Mesothelial cell of epicardium (in vitro differentiated cells): ENCODE data around the gene OTC. TPM values are rescaled to one million over a fixed set of nuclear protein-coding genes. Genes with fewer than 3 reads are reported as not detected.

Experiments
- DNase-seq, 2 experiments: peaks; one replicate each; pipeline ENCODE4 v3.0.0; 2021; ENCODE audit warnings: low spot score in 2 of 2; ENCODE audit not compliant: unreplicated experiment in 2 of 2
- H3K27ac Mint-ChIP-seq: 2 replicates; pipeline ENCODE4 v1.8.0; 2021; ENCODE audit warnings: mixed read lengths
- H3K27me3 Mint-ChIP-seq: 2 replicates; pipeline ENCODE4 v1.8.0; 2021; ENCODE audit warnings: low read depth, mixed read lengths
- H3K36me3 Mint-ChIP-seq: 2 replicates; pipeline ENCODE4 v1.8.0; 2021; ENCODE audit warnings: mixed read lengths
- H3K4me1 Mint-ChIP-seq: 2 replicates; pipeline ENCODE4 v1.8.0; 2021; ENCODE audit warnings: mixed read lengths
- H3K4me3 Mint-ChIP-seq: 2 replicates; pipeline ENCODE4 v1.8.0; 2021; ENCODE audit warnings: mild to moderate bottlenecking, moderate library complexity, mixed read lengths
- H3K9me3 Mint-ChIP-seq: 2 replicates; pipeline ENCODE4 v1.8.0; 2021; ENCODE audit warnings: mixed read lengths
- total RNA-seq: library from RNA; stranded (reverse); gene quantifications from 3 replicates; pipeline ENCODE4 v1.2.1, GENCODE V29; 2021
- TF ChIP-seq, protein P1 (sequence below): fragments of 200-600 bp; sonication (generic); IDR thresholded peaks from one replicate; pipeline ENCODE4 v1.5.0; 2021; ENCODE audit warnings: antibody characterized with exemption; ENCODE audit not compliant: unreplicated experiment

OTC gene
- total RNA-seq, 1 donor from 2014 or later: not detected

DNA sequence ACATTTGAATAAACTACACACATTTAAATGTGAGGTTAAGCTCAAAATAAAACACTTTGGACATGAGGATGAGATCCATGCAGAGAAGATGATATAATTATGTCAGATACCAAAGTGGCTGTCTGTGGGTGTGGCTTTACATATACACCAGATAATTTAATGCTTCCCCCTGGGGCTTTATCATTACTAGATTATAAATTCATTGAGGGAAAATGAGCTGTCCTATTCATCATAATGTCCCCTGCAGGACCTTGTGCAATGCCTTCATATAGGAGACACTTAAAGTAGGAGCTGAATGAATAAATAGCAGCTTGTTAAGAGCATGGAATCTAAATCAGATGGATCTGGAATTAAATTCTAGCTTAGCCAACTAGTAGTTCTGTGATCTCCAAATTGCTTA lies 49.7 kb downstream of the OTC start:
- peaks cover 24% of the 10 kb centered on the region for H3K4me1 Mint-ChIP-seq
- peaks cover 14% of the 10 kb centered on the region for H3K9me3 Mint-ChIP-seq
- DNase-seq: no peak
- H3K36me3 Mint-ChIP-seq: no peaks in the 10 kb centered on the region
- no peak overlapping the region for H3K27ac Mint-ChIP-seq
- TF ChIP-seq, protein P1, sequence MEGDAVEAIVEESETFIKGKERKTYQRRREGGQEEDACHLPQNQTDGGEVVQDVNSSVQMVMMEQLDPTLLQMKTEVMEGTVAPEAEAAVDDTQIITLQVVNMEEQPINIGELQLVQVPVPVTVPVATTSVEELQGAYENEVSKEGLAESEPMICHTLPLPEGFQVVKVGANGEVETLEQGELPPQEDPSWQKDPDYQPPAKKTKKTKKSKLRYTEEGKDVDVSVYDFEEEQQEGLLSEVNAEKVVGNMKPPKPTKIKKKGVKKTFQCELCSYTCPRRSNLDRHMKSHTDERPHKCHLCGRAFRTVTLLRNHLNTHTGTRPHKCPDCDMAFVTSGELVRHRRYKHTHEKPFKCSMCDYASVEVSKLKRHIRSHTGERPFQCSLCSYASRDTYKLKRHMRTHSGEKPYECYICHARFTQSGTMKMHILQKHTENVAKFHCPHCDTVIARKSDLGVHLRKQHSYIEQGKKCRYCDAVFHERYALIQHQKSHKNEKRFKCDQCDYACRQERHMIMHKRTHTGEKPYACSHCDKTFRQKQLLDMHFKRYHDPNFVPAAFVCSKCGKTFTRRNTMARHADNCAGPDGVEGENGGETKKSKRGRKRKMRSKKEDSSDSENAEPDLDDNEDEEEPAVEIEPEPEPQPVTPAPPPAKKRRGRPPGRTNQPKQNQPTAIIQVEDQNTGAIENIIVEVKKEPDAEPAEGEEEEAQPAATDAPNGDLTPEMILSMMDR: no peak
- H3K4me3 Mint-ChIP-seq: no peak overlapping the region
- H3K27me3 Mint-ChIP-seq: peaks cover 2% of the 10 kb centered on the region

DNA sequence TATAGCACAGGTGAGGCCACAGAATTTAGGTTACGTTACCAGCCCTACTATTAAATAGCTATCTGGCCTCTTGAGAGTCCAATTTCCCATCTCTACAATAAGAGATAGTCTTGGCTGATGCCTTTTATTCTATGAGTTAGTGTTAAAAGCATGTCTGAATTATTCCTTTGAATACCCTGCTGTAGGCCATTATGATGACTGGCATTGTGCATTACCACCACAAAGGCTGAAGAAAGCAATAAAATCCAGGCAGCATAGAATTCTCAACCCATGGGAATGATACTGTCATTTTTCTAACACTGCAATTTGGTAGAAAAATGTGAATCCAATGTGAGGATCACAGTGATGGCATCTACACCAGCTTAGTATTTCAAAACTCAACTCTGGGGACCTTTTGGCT lies 51.4 kb downstream of the OTC start:
- no peak for DNase-seq
- peaks cover 17% of the 10 kb centered on the region for H3K27me3 Mint-ChIP-seq
- no peak overlapping the region for H3K27ac Mint-ChIP-seq
- peaks cover 24% of the 10 kb centered on the region for H3K4me1 Mint-ChIP-seq
- TF ChIP-seq, protein P1: no peak
- no peaks in the 10 kb centered on the region for H3K36me3 Mint-ChIP-seq
- peaks cover 19% of the 10 kb centered on the region for H3K9me3 Mint-ChIP-seq
- H3K4me3 Mint-ChIP-seq: no peak overlapping the region

DNA sequence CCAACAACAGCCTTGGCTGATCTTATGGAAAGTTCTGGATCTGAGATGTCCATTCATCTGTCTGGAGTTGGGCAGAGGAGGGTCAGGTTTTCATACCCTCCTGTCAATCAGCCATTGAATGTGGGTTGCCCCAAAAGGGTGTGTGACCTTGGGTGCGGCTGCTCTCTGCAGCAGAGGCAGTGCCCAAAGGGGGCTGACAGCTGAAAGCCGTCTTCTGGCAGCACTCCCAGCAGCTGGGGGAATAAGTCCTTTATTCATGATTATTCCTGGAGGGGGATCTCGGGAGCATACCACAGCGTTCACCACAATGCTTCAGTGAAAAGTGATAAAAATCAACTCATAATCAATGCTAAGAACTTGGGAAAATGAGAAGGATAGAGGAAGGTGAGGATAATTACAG lies 54.7 kb downstream of the OTC start:
- Mint-ChIP-seq H3K4me3 (no peak overlapping the region), H3K27ac (no peak overlapping the region), H3K27me3 (peaks cover 17% of the 10 kb centered on the region), H3K36me3 (no peaks in the 10 kb centered on the region), H3K4me1 (peaks cover 19% of the 10 kb centered on the region), H3K9me3 (peaks cover 20% of the 10 kb centered on the region)
- TF ChIP-seq, protein P1: no peak
- no peak for DNase-seq

DNA sequence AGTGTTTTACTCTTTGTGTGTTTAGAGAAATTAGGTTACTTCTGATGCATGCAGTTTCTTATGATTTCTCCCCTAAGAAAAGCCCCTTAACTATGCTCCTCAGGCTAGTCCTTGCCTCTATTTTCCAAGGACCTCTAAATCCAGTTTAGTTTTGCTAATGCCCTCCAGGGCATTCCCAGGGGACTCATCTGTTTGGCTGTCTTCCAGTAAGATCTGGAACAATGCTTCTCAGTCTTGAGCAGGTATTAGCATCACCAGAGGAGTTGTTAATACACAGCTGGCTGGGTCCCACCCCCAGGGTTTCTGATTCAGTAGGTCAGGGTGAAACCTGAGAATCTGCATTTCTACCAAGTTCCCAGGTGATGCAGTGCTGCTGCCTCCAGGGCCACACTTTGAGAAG lies 56.9 kb downstream of the OTC start:
- DNase-seq: no peak
- TF ChIP-seq, protein P1: no peak
- no peak overlapping the region for H3K4me3 Mint-ChIP-seq

DNA sequence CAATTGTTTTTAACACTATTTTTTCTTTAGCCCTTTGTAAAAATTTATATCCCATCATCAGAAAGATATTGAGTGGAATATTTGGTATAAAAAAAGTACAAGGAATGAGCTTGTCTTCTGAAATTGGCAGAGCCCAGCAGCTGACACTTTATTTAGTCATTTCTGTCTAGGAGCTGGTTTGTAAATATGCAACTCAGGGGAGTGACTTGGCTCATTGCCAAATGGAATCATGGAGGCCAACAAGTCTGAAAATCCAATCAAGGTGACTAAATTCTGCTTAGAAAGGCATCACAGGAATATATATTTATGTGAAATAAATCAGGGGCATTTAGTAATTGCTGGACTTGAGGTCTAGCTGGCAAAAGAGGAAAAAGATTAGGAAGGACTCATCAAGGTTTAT lies 74.4 kb downstream of the OTC start:
- Mint-ChIP-seq H3K27me3 (no peaks in the 10 kb centered on the region), H3K27ac (no peak overlapping the region), H3K36me3 (no peaks in the 10 kb centered on the region), H3K4me1 (peaks cover 4% of the 10 kb centered on the region), H3K9me3 (peaks cover 23% of the 10 kb centered on the region), H3K4me3 (no peak overlapping the region)
- TF ChIP-seq, protein P1: no peak
- DNase-seq: no peak

More for the DNA sequence above, 56.9 kb downstream of the OTC start:
- Mint-ChIP-seq H3K27me3 (peaks cover 17% of the 10 kb centered on the region), H3K36me3 (no peaks in the 10 kb centered on the region), H3K27ac (no peak overlapping the region), H3K9me3 (peaks cover 23% of the 10 kb centered on the region), H3K4me1 (peaks cover 20% of the 10 kb centered on the region)

DNA sequence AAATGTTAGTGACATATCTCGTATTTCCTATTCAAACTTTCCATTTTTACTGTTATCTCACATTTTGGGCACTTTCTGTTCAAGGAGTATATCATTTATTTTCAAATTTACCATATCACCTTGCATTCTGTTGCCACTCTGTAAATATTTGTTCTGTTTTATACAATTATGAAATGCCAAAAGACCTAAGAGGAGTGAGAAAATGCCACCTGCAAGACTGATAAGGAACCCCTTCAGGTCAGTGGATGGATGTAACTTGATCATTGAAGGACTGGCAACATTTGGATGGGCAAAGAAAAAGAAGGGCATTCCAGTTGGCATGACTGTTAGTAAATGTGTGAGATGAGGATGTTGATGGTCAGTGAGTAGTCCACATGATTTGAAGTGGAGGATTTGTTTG lies 79.1 kb downstream of the OTC start:
- Mint-ChIP-seq H3K4me3 (no peak overlapping the region), H3K36me3 (no peaks in the 10 kb centered on the region), H3K27me3 (no peaks in the 10 kb centered on the region), H3K4me1 (peaks cover 6% of the 10 kb centered on the region), H3K27ac (no peak overlapping the region), H3K9me3 (peaks cover 34% of the 10 kb centered on the region)
- DNase-seq: no peak
- TF ChIP-seq, protein P1: no peak
